Limb (tissue), 2 donors: Measurements from ENCODE around the gene PRPH.

Experiments used
- DNase-seq, 2 donors: peaks; one replicate each; pipeline ENCODE4 v3.0.0-alpha.2; 2016; ENCODE audit errors: extremely low spot score in 2 of 2

The PRPH gene

DNA sequence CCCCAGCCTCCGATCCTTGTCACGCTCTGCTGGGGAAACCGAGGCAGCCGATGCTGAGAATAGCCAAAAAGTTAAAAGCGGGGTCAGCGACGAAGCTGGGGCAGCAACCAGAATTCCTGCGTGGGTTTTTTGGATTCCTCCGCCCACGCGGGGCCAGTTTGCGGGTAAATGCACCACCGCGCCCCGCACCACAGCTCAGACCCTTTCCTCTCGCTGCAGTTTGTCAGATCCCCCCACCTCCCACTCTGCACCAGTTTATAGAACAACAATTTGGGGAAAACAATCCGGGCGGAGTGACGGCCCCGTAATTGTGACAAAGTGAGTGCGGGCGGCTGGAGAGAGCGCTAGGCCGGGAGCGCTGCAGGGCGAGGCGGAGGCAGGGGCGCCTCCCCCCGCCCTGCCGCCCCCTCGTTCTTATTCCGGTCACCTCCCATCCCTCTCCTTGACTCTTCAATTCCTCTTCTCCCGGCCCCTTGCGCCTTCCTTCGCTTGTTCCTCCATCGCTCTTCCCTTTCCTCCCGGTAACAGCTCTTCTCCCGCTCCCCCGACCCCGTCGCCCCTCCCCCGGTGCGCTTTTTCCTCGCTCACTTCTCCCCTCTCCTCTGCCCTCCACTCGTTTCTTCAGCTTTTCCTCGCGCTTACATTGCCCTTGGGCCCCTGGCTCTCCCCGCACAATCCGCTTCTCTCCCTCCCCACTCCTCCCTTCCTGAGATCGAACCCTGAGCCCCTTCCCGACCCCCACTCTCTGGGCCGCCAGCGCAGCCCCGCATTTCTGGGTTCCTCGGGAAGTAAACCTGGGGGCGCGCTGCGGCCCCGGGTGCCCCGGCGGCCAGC lies 51.1 kb downstream of the PRPH start:
- DNase-seq, result peak in 1 of 2 donors; percentile 45

GRCh38 chr12:49346659-49347310 lies 51.8 kb downstream of the PRPH start, which contains the start of gene DNAJC22:
DNAJC22 (plus strand) TSS chr12:49346888; CDS start chr12:49348873, 1,985 bp downstream.
- peak in 1 of 2 donors; percentile 52 for DNase-seq

DNA sequence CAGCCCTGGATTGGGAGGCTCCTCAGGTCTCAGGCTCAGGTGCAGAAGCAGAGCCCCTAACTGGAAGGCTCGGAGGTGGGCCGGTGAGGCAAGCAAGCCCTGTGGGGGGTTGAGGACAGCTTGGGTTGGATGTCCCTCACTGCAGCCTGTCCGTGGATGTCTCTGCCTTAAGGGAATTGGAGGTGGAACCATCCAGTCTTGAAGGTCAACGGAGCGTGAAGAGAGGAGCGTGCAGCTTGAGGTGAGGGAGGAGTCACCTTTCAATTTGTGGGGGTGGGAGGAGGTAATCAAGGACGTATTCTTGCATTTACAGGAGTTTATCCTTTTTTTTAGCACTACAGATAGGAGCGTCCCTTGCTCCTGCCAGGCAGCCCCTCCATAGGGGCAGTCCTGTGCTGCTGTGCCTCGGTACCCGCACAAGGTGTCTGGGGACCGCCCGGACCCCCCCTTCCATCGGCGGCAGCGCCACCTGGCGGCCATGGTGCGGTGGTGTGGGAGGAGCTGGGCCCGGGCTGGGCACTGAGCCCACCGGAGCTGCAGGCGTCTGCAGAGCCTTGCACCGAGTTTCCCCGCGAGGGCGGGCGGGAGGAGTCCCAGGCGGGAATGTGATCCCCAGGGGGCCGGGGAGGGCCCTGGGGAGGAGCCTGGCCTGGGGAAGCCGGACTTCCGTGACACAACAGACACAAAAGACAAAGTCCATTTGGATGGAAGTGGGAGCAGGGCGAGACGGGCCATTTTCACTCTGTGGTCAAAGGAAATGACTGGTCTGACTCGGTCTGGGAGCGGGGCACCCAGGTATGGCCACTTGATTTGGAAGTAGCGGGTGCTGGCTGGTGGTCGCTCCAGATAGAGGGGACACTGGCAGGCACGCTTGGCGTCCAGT lies 52.6 kb downstream of the PRPH start:
- DNase-seq, result peak in 1 of 2 donors; percentile 89
